ENCODE data around the gene SASH1.

DNA sequence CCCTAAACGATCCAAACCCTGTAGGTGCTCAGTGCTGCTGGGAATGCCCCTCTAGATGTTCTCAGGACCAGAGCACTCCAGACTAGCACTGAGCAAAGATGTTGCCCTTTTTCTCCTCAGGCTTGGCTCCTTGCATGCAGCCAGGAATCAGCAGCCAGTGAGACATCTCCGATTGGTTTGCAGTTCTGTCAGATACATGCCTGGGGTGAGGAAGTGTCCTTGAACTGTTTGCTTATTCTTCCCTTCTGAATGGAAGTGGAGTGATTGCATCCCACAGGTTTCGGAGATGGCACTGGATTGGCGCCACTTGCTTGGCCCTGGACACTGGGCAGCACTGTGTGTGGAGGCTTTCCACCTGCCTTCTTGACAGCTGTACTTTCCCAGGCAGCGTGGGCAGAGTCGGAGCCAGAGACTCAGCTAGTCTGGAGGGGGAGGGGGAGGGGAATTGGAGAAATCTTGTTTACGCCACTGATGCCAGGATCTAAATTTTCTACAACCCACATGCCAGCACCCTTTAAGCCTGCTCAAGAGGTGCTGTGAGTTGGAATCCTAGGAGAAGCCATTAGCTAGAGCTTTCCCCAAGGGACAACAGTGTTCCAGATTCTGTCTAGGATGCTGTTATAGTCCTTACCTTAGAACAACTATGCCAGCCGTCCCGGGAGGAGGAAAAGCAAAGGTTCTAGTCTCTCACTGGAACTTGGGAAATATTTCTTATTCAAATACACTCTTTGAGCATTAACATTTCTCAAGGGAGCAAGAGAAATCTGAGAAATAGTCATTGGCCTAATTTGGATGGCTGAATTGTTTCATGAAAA lies 49.2 kb upstream of the SASH1 start:
- TF ChIP-seq POLR2AphosphoS5 (IDR thresholded peaks at IDR 0.05) = peak in 1 of 4 donors; percentile 41
- TF ChIP-seq, protein P1, sequence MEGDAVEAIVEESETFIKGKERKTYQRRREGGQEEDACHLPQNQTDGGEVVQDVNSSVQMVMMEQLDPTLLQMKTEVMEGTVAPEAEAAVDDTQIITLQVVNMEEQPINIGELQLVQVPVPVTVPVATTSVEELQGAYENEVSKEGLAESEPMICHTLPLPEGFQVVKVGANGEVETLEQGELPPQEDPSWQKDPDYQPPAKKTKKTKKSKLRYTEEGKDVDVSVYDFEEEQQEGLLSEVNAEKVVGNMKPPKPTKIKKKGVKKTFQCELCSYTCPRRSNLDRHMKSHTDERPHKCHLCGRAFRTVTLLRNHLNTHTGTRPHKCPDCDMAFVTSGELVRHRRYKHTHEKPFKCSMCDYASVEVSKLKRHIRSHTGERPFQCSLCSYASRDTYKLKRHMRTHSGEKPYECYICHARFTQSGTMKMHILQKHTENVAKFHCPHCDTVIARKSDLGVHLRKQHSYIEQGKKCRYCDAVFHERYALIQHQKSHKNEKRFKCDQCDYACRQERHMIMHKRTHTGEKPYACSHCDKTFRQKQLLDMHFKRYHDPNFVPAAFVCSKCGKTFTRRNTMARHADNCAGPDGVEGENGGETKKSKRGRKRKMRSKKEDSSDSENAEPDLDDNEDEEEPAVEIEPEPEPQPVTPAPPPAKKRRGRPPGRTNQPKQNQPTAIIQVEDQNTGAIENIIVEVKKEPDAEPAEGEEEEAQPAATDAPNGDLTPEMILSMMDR (IDR thresholded peaks at IDR 0.05) = no peak

Measured in sigmoid colon (tissue), 4 donors.